DND-41 (cell line): ENCODE results near the gene AOPEP.

Source experiments
- EZH2 ChIP-seq: IDR thresholded peaks from 3 replicates; pipeline ENCODE4 v1.6.1; 2012; ENCODE audit warnings: borderline replicate concordance, low read depth, mild to moderate bottlenecking, moderate library complexity, low read length, inconsistent platforms; ENCODE audit not compliant: severe bottlenecking
- TF ChIP-seq, protein P1 (sequence below): IDR thresholded peaks from 2 replicates; pipeline ENCODE4 v1.5.1; 2012; ENCODE audit warnings: borderline replicate concordance, low read length, moderate library complexity, mild to moderate bottlenecking; ENCODE audit not compliant: poor library complexity, severe bottlenecking; ENCODE audit errors: extremely low read depth

DNA sequence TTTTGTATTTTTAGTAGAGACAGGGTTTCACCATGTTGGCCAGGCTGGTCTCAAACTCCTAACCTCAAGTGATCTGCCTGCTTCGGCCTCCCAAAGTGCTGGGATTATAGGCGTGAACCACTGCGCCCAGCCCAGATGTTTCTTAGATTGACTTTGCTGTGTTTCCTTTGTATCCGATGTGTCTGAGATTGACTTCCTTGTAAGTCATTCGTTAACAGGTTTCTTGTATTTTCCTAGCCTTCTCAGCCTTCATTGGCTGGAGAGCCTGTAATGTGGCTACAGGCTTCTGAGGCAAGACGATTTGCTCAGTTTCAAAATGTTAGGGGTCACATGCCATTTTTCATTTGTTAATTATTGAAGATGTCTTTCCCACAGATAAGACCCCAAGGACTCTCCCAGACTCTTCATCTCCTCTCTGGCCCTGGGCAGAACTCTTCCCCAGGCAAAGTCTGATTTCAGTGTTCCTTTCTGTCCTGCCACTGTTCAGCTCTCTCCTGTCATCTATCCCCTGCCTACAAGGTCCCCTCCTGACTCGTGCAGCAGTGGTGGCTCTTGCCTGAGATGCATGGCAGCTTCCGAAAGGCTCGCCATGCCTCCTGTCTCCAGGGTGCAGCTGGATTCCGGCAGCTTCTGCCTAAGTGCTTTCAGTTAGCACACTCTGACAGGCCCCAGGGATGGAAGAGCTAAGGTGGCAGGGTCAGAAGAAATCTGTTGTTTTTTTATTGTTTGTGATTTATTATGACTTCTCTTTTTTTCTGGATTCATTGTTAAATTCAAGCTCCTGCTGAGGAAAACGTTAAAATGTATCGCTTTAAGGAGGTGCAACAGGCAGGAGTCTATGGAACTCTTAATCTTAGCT, 206.4 kb downstream of the AOPEP start:
- TF ChIP-seq, protein P1, sequence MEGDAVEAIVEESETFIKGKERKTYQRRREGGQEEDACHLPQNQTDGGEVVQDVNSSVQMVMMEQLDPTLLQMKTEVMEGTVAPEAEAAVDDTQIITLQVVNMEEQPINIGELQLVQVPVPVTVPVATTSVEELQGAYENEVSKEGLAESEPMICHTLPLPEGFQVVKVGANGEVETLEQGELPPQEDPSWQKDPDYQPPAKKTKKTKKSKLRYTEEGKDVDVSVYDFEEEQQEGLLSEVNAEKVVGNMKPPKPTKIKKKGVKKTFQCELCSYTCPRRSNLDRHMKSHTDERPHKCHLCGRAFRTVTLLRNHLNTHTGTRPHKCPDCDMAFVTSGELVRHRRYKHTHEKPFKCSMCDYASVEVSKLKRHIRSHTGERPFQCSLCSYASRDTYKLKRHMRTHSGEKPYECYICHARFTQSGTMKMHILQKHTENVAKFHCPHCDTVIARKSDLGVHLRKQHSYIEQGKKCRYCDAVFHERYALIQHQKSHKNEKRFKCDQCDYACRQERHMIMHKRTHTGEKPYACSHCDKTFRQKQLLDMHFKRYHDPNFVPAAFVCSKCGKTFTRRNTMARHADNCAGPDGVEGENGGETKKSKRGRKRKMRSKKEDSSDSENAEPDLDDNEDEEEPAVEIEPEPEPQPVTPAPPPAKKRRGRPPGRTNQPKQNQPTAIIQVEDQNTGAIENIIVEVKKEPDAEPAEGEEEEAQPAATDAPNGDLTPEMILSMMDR = no peak
- TF ChIP-seq EZH2 = no peak
